Kidney tubule cell (primary cell): ENCODE results near the gene COL6A1.

Experiments used
- DNase-seq: peaks from one replicate; pipeline ENCODE4 v3.0.0-alpha.2; 2018; ENCODE audit warnings: low spot score

The COL6A1 gene

GRCh38 chr21:46049890-46050667, 68.5 kb downstream of the COL6A1 start:
- no peak for DNase-seq

- no peak for DNase-seq
These were observed 69.3 kb downstream of the COL6A1 start for GRCh38 chr21:46050668-46051378.

- DNase-seq, result no peak
These were observed 69.8 kb downstream of the COL6A1 start for GRCh38 chr21:46051379-46051770.

GRCh38 chr21:46051821-46052675, 70.5 kb downstream of the COL6A1 start:
- no peak for DNase-seq

GRCh38 chr21:46052703-46053651, 71.4 kb downstream of the COL6A1 start:
- peak; percentile 94 for DNase-seq

- DNase-seq, result no peak
These were observed 72.5 kb downstream of the COL6A1 start for GRCh38 chr21:46054031-46054430.

- DNase-seq, result no peak
These were observed 72.9 kb downstream of the COL6A1 start for GRCh38 chr21:46054451-46054881.
